ENCODE data around the gene LYL1. TPM values are rescaled to one million over a fixed set of nuclear protein-coding genes. Genes with fewer than 3 reads are reported as not detected.

Gene LYL1
- total and polyA plus RNA-seq, 2 of the 13 experiments (the other 11 are each of a cell fraction or from before 2014, with no cell fraction given): 0.75 to 0.92 TPM

- TF ChIP-seq CENPX (CRISPR knock-in tag; IDR thresholded peaks at IDR 0.05) (no peak), HMGXB4 (CRISPR knock-in tag; IDR thresholded peaks at IDR 0.05; ENCODE audit: borderline replicate concordance in 1 of 2, low read depth in 1 of 2) (no peak), REPIN1 (CRISPR knock-in tag; IDR thresholded peaks at IDR 0.05; ENCODE audit: borderline replicate concordance, low read depth) (no peak), ZNF276 (CRISPR knock-in tag; IDR thresholded peaks at IDR 0.05; ENCODE audit: low read depth) (no peak), CSRNP1 (CRISPR knock-in tag; IDR thresholded peaks at IDR 0.05) (no peak), CERS6 (CRISPR knock-in tag; IDR thresholded peaks at IDR 0.05) (0 out of 2 replicates have a peak, but pooled peaks have one; percentile 23), NR0B2 (CRISPR knock-in tag; IDR thresholded peaks at IDR 0.05) (peak; percentile 47; the same call in 1 of the 2 replicates), AHR (CRISPR knock-in tag; IDR thresholded peaks at IDR 0.05) (no peak), NPAS2 (CRISPR knock-in tag; IDR thresholded peaks at IDR 0.05; ENCODE audit: borderline replicate concordance) (no peak), ATF5 (CRISPR knock-in tag; IDR thresholded peaks at IDR 0.05; ENCODE audit: low read depth) (no peak), ZNF75D (CRISPR knock-in tag; IDR thresholded peaks at IDR 0.05; ENCODE audit: borderline replicate concordance) (no peak), JDP2 (CRISPR knock-in tag; IDR thresholded peaks at IDR 0.05; ENCODE audit: borderline replicate concordance) (no peak), RNF219 (CRISPR knock-in tag; IDR thresholded peaks at IDR 0.05) (no peak), HOXA9 (CRISPR knock-in tag; IDR thresholded peaks at IDR 0.05; ENCODE audit: borderline replicate concordance) (no peak), KDM6A (CRISPR knock-in tag; IDR thresholded peaks at IDR 0.05; ENCODE audit: low read depth) (no peak), ZSCAN29 (CRISPR knock-in tag; conservative IDR thresholded peaks at IDR 0.05) (no peak)
Measured at GRCh38 chr19:13149628-13150186, 47.0 kb upstream of the LYL1 start (continued).
